Measurements from ENCODE around the gene COG2.
"Not testable (repeated sequence)": the region's sequence is repeated elsewhere in the genome, so short reads cannot be mapped to it uniquely, and the experiment has no call there.

COG2 gene

DNA sequence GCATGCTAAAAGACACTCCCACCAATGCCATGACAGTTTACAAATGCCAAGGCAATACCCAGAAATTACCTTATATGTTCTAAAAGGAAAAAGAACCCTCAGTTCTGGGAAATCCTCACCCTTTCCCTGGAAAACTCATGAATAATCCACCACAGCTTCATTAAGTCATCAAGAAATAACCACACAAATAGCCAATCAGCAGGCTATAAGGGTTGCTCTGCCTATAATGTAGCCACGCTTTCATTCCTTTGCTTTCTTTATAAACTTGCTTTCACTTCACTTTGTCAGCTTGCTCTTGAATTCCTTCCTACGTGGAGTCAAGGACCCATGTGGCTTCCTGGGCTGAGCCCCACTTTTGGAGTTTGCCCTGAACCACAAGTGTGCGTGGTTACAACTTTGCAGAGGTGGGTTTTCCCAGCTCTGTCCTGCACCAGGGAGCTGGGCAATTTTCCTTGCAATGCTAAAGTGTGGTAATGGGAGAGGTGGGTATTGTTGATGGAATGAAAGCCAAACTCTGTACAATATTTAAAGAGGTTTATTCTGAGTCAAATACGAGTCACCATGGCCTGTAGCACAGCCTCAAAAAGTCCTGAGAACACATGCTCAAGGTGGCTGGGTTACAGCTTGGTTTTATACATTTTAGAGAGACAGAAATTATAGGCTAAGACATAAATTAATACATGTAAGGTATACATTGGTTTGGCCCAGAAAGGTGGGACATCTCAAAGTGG lies 42.2 kb upstream of the COG2 start:
- no peak for DNase-seq (ENCODE audit: low read depth)
- TF ChIP-seq, protein P1, sequence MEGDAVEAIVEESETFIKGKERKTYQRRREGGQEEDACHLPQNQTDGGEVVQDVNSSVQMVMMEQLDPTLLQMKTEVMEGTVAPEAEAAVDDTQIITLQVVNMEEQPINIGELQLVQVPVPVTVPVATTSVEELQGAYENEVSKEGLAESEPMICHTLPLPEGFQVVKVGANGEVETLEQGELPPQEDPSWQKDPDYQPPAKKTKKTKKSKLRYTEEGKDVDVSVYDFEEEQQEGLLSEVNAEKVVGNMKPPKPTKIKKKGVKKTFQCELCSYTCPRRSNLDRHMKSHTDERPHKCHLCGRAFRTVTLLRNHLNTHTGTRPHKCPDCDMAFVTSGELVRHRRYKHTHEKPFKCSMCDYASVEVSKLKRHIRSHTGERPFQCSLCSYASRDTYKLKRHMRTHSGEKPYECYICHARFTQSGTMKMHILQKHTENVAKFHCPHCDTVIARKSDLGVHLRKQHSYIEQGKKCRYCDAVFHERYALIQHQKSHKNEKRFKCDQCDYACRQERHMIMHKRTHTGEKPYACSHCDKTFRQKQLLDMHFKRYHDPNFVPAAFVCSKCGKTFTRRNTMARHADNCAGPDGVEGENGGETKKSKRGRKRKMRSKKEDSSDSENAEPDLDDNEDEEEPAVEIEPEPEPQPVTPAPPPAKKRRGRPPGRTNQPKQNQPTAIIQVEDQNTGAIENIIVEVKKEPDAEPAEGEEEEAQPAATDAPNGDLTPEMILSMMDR (conservative IDR thresholded peaks at IDR 0.05; ENCODE audit: low read depth, low read length), result no peak
- no peak overlapping the region for H3K4me3 ChIP-seq (ENCODE audit: low read length)

DNA sequence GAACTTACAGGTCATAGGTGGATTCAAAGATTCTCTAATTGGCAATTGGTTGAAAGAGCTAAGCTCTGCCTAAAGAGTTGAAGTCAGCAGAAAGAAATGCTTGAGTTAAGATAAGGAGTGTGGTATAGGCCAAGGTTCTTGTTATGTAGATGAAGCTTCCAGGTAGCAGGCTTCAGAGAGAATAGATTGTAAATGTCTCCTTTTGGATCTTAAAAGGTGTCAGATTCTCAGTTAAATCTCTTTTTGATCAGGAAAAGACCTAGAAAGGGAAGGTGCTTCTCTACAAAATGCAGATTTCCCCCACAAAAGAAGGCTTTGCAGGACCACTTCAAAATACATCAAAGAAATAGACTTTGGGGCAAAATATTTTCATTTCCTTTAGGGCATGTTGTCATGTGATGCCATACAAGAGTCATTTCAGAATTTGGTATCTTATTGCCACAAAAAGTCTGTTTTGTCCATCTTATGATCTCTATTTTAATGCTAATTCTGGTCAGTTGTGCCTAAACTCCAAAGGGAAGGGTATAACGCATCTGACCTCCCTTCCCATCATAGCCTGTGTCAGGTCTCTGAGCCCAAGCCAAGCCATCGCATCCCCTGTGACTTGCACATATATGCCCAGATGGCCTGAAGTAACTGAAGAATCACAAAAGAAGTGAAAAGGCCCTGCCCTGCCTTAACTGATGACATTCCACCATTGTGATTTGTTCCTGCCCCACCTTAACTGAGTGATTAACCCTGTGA lies 41.5 kb upstream of the COG2 start:
- not testable (repeated sequence) for DNase-seq (ENCODE audit: low read depth); H3K4me3 ChIP-seq (ENCODE audit: low read length)

- no peak for DNase-seq (ENCODE audit: low read depth)
- TF ChIP-seq, protein P1 (conservative IDR thresholded peaks at IDR 0.05; ENCODE audit: low read depth, low read length), result no peak
Observed at GRCh38 chr1:230609208-230609607, 33.1 kb upstream of the COG2 start.

GRCh38 chr1:230610589-230610988 lies 31.7 kb upstream of the COG2 start:
- TF ChIP-seq, protein P1 (conservative IDR thresholded peaks at IDR 0.05; ENCODE audit: low read depth, low read length), result no peak

More at GRCh38 chr1:230609208-230609607, 33.1 kb upstream of the COG2 start:
- H3K4me3 ChIP-seq (ENCODE audit: low read length), result no peak overlapping the region

DNA sequence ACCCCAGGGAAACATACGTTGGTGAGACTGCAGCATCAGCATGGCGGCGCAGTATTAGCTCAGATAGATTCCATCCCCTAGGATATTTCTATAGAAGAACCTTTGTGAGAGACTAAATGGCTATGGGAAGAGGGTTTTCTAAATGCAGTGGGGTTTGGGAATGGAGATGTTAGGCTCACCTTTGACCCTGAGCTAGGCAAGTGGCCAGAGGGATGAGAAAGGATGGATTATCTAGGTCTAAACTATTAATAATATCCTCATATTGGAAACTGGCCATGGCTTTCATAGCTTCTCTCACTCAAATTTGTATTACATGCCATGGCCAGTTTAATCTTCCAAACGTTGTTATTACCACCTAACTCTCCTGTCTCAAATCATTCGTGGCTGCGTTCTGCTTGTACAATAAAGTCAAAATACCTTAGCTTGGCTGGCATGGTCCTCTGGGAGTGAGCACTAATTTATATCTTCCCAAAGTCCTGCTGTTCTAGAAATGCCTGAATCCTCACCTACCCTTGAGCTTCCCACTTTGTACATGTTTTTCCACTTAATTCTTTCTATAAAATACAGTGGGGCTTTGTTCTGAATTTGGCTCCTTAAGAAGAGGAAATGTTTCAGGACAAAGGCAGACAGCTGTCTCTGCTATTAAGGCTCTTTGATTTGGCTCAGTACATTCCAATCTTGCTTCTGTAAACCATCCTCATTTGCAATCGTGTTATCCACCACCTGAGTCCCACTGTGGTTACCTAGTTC lies 31.0 kb upstream of the COG2 start:
- TF ChIP-seq, protein P1 (conservative IDR thresholded peaks at IDR 0.05; ENCODE audit: low read depth, low read length), result no peak
- no peak overlapping the region for H3K4me3 ChIP-seq (ENCODE audit: low read length)
- DNase-seq (ENCODE audit: low read depth), result no peak

More at GRCh38 chr1:230610589-230610988, 31.7 kb upstream of the COG2 start:
- DNase-seq (ENCODE audit: low read depth), result no peak
- no peak overlapping the region for H3K4me3 ChIP-seq (ENCODE audit: low read length)

- TF ChIP-seq, protein P1 (conservative IDR thresholded peaks at IDR 0.05; ENCODE audit: low read depth, low read length), result no peak
- DNase-seq (ENCODE audit: low read depth), result no peak
- H3K4me3 ChIP-seq (ENCODE audit: low read length), result no peak overlapping the region
Observed at GRCh38 chr1:230611878-230612235, 30.4 kb upstream of the COG2 start.

- DNase-seq (ENCODE audit: low read depth), result no peak
- no peak overlapping the region for H3K4me3 ChIP-seq (ENCODE audit: low read length)
- TF ChIP-seq, protein P1 (conservative IDR thresholded peaks at IDR 0.05; ENCODE audit: low read depth, low read length), result no peak
Observed at GRCh38 chr1:230612651-230613050, 29.6 kb upstream of the COG2 start.

Data from retinal pigment epithelial cell (primary cell).